Testis (tissue), 3 donors: ENCODE results near the gene PEAK3. TPM values are rescaled to one million over a fixed set of nuclear protein-coding genes. Genes with fewer than 3 reads are reported as not detected.
A peak's percentile ranks its signal among the peaks of the same experiment; 100 is the strongest.

ENCODE experiments used
- DNase-seq: peaks from one replicate; pipeline ENCODE4 v3.0.0-alpha.2; 2019
- H3K27ac ChIP-seq, 2 donors: fragments of 200-600 bp; sonication (generic); one replicate each; pipeline ENCODE4 v1.5.1; 2019
- H3K27me3 ChIP-seq: fragments of 200-600 bp; sonication (generic); one replicate; pipeline ENCODE4 v1.5.1; 2019
- H3K36me3 ChIP-seq: fragments of 200-600 bp; sonication (generic); one replicate; pipeline ENCODE4 v1.5.1; 2017; ENCODE audit warnings: low read depth; ENCODE audit errors: missing control alignments
- H3K4me1 ChIP-seq: fragments of 200-600 bp; sonication (generic); one replicate; pipeline ENCODE4 v1.5.1; 2019
- H3K4me3 ChIP-seq, 2 donors: fragments of 200-600 bp; sonication (generic); one replicate each; pipeline ENCODE4 v1.5.1; 2017 to 2019
- H3K9me3 ChIP-seq: fragments of 200-600 bp; sonication (generic); one replicate; pipeline ENCODE4 v1.5.1; 2017
- CTCF ChIP-seq, 3 experiments: fragments of 450-650 bp in 2 of 3; fragments of 200-600 bp in 1 of 3; sonication (generic) in 1 of 3; IDR thresholded peaks; one replicate each; pipeline ENCODE4 v1.5.1; 2016 to 2019; ENCODE audit warnings: antibody characterized with exemption in 3 of 3, mild to moderate bottlenecking in 2 of 3, moderate library complexity in 1 of 3
- POLR2A ChIP-seq: fragments of 450-650 bp; IDR thresholded peaks from one replicate; pipeline ENCODE4 v1.6.1; 2017; ENCODE audit warnings: antibody characterized with exemption, mild to moderate bottlenecking, moderate library complexity
- WGBS, 2 donors: methylation state at CpG; one replicate each; pipeline ENCODE4 v1.1.5; 2018; 5-methylcytosine and 5-hydroxymethylcytosine counted together
- intact Hi-C: fragments of 100-400 bp; cut with DNase I; formaldehyde crosslinking; loops from one replicate; pipeline ENCODE4 v1.15.1; 2023; ENCODE audit warnings: low total_unique reads
- polyA plus RNA-seq: library from polyadenylated mRNA; stranded (reverse); fragments of 350-450 nt; fragmentation: Illumina TruSeq; extraction: RNeasy Lipid Tissue Mini Kit (QIAGEN cat#74804); gene quantifications from one replicate; pipeline ENCODE4 v1.2.3, GENCODE V29; 2014; ENCODE audit warnings: low read depth, low replicate concordance; ENCODE audit not compliant: insufficient read depth
- total RNA-seq, 2 donors: library from RNA; depleted of rRNA; stranded (reverse); fragments of >200 nt; gene quantifications; one replicate each; pipeline ENCODE4 v1.2.3, GENCODE V29; 2016

Gene PEAK3
- total and polyA plus RNA-seq, 3 donors from 2014 or later: 0.16 to 0.55 (median 0.37) TPM

- Histone ChIP-seq H3K9me3 (no peaks in the 10 kb centered on the region), H3K4me3 (no peak overlapping the region), H3K36me3 (no peaks in the 10 kb centered on the region), H3K27me3 (no peaks in the 10 kb centered on the region), H3K27ac (no peak overlapping the region), H3K4me1 (peaks cover 30% of the 10 kb centered on the region)
- TF ChIP-seq CTCF (IDR thresholded peaks at IDR 0.05): peak in 1 of 3 experiments; percentile 11
- TF ChIP-seq POLR2A: no peak
- intact Hi-C loops: no loop called here
- WGBS, 2 donors: 42 to 63% methylated on average over 9 to 20 of the region's 20 CpGs
- no peak for DNase-seq
These were observed 27.7 kb downstream of the PEAK3 start for GRCh38 chr19:2254064-2254872.

GRCh38 chr19:2253106-2254063, 28.6 kb downstream of the PEAK3 start:
- Histone ChIP-seq H3K36me3 (no peaks in the 10 kb centered on the region), H3K27ac (no peak overlapping the region), H3K4me1 (peaks cover 30% of the 10 kb centered on the region), H3K9me3 (no peaks in the 10 kb centered on the region), H3K27me3 (no peaks in the 10 kb centered on the region), H3K4me3 (peak overlapping the region in 1 of 2 donors; percentile 50)
- no peak for DNase-seq
- intact Hi-C loops: no loop called here
- no peak for TF ChIP-seq CTCF (IDR thresholded peaks at IDR 0.05)
- no peak for TF ChIP-seq POLR2A
- 0 to 5% methylated on average over 2 to 51 of the region's 77 CpGs for WGBS, 2 donors

GRCh38 chr19:2252797-2253105, 29.2 kb downstream of the PEAK3 start:
- intact Hi-C loops: no loop called here
- Histone ChIP-seq H3K27me3 (no peaks in the 10 kb centered on the region), H3K4me1 (peaks cover 30% of the 10 kb centered on the region), H3K36me3 (no peaks in the 10 kb centered on the region), H3K9me3 (no peaks in the 10 kb centered on the region), H3K27ac (no peak overlapping the region), H3K4me3 (peak overlapping the region in 1 of 2 donors; percentile 50)
- 4 to 9% methylated on average over 9 to 18 of the region's 18 CpGs for WGBS, 2 donors
- no peak for DNase-seq
- TF ChIP-seq CTCF (IDR thresholded peaks at IDR 0.05): no peak
- no peak for TF ChIP-seq POLR2A

GRCh38 chr19:2252055-2252796, 29.7 kb downstream of the PEAK3 start:
- DNase-seq: no peak
- H3K27ac ChIP-seq: no peak overlapping the region
- WGBS, 2 donors: 5 to 6% methylated on average over 31 to 74 of the region's 74 CpGs
- intact Hi-C loops: no loop called here
- peak overlapping the region in 1 of 2 donors; percentile 50 for H3K4me3 ChIP-seq
- TF ChIP-seq CTCF (IDR thresholded peaks at IDR 0.05): no peak
- no peak for TF ChIP-seq POLR2A
- H3K27me3 ChIP-seq: no peaks in the 10 kb centered on the region
- H3K4me1 ChIP-seq: peaks cover 34% of the 10 kb centered on the region
- no peaks in the 10 kb centered on the region for H3K9me3 ChIP-seq
- H3K36me3 ChIP-seq: no peaks in the 10 kb centered on the region
